NOMO-1 treated with DMSO at 0.1 percent for 48 hours (cell line): ENCODE data around the gene AKR1C1.
"Not testable (repeated sequence)": the region's sequence is repeated elsewhere in the genome, so short reads cannot be mapped to it uniquely, and the experiment has no call there.

Experiments used
- DNase-seq: peaks from one replicate; lab custom pipeline; 2025; ENCODE audit not compliant: unreplicated experiment; lab: John Stamatoyannopoulos, UW

AKR1C1 gene

GRCh38 chr10:4962876-4963814, at the start of gene AKR1C1:
AKR1C1 (plus strand) TSS chr10:4963415; CDS start chr10:4963445, 30 bp downstream.
- DNase-seq = peak; percentile 14

GRCh38 chr10:4914213-4914850, 48.9 kb upstream of the AKR1C1 start:
- DNase-seq = no peak

DNA sequence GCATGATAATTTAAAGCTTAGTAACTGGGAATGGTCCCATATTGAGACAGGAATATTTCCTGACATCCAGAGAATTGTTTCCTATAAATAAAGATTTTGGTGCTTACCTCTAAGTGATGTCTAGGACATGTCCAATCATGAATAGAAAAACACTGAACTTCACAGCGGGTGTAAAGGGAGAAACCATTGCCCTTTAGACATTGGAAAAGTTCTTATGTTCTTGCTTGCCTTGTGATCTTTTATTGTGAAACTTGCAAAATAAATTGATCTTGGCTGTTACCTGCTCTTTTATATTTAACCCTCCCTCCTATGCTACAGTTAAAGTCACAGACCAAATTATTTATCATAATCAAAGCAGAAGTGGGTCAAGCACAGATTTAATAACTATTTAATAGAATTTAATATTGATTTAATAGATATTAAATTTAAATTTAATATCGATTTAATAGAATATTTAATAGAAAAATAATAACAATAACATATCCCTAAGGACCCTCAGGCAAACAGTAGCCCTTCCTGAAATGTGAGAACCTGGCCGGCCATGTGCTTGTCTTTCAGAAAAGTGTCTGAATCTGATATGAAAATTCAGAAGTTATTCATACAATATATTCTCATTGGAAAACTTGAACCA, 47.0 kb upstream of the AKR1C1 start:
- no peak for DNase-seq

GRCh38 chr10:4918236-4918635, 45.0 kb upstream of the AKR1C1 start:
- no peak for DNase-seq

- DNase-seq = not testable (repeated sequence)
Observed at GRCh38 chr10:4924482-4924881, 38.7 kb upstream of the AKR1C1 start.

DNA sequence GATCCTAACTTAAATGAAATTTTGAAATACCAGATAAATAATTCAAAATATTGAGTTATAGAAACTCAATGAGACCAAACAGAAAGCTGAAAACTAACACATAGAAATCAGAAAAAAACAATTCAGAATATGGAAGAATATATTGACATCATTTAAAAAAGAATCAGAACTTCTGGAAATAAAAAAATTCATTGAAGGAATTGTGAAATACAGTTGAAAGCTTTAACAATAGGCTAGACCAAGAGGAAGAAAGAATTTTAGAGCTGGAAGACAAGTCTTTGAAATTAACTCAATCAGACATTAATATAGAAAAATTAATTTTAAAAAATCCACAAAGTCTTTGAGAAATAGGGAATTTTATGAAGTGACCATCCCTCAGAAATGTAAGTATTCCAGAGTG, 36.8 kb upstream of the AKR1C1 start:
- DNase-seq = no peak

- no peak for DNase-seq
Observed at GRCh38 chr10:4931587-4931986, 31.6 kb upstream of the AKR1C1 start.

DNA sequence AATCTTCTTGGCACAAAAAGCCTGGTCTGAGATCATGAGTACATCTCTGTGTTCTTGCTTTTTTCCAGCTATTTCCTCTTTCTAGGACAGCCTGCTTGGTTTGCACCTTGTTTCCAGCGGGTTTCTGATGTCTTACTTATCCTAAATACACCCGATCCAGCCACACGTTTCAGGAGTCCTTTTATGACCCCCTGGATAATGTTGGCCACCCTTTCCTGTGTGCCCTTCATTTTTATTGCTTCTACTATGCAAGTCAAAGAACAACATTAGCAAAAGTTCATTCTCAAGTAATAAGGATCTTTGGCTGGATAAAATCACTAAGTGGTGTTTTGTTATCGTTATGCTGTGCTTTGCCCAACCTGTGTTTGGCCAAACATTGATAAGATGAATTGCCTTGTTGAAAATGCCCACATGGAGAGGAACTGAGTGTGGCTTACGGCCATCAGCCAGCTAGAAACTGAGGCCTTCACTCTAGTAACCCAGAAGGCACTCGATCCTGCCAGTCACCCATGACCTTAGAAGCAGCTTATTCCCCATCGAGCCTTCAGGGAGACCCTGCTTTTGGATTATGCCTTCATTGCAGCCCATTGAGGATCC, 28.7 kb upstream of the AKR1C1 start:
- DNase-seq = no peak

GRCh38 chr10:4937346-4937745, 25.9 kb upstream of the AKR1C1 start:
- DNase-seq = no peak

DNA sequence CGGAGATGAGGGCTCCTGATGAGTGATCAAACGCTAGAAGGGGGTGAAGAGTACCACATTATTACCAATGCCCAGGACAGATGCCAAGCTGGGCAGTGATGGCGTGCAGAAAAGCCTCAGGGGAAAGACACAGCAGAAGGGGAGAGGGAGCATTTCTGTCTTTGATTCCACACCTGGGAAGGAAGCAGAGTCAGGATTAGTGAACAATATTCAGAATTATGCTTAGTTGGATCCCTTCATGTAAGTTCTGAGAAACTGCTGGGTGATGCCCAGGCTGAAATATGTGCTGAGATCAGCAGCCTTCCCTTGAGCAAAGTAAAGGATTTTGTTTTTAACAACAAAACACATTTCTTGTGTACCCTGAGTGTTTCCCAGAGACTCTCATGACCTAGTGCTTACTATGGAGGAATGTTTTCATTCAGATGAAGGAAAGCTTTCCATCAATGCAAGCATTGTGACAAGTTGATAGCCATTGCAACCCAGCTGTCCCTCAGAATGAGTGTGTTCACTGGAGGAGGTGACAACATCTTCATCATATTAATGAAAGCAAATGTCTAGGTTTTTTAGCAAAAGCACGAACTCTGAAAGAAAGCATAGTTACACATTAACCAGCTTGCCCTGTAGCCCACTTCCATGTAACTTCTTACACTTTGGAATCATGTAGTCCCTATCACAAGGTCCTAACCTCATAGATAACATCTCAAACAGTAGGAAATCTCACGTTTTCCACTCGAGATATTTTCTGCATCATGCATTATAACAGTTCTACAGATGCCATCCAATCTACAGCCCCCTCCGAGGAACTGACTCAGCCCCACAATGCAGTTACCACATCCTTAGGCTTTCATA, 23.8 kb upstream of the AKR1C1 start:
- no peak for DNase-seq

DNA sequence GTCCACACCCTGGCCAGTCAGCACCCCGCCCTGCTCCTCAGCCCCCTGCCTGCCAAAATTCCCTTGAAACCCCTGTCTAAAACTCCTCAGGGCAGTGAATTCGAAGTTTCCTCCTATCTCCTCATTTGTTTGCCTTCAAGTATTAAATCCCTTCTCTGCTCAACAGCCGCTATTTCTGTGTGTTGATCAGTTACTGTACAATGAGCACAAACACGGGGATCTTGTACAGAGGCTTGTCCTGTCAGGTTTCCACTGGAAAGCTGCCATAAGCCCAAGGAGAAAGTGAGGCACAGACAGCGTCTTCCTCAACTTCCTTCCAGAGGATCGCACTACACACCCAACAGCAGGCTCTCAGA, 23.2 kb upstream of the AKR1C1 start:
- not testable (repeated sequence) for DNase-seq

- not testable (repeated sequence) for DNase-seq
Observed at GRCh38 chr10:4940909-4941308, 22.3 kb upstream of the AKR1C1 start.

DNA sequence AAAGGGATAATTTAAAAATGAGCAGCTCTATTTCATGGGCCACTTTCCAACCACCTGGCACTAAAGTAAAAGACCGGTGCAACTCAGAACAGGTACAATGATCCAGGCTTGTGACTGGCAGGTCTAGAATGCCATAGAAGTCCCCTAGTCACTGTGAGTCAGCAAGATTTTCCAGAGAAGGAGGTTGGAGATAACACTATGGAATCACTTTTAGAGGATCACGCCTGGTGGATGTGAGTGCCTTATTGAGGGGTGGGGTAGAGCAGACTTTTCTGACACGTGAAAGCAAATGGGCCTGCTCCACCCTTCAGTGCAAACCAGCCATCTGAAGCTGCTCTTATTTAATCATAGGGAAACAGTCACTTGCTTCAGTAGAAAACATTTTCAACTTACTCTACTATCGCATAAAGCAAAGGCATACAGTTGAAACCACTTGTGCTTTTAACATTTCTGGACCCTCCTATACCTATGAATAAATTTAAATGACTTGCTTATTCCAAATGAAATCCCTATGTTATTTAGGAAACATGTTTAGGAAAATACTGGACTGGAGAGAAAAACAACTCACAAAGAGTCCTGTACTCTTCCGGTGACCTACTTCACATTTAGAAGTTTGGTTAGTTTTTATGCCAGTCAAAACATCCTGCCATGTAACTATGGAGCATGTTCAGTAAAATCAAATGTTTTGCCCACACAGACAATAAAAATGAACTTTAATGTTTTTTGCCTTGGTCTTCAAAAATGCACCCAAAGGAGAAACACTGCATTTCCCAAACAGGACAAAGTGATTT, 21.5 kb upstream of the AKR1C1 start:
- no peak for DNase-seq

GRCh38 chr10:4942931-4943330, 20.3 kb upstream of the AKR1C1 start:
- DNase-seq = not testable (repeated sequence)

- DNase-seq = not testable (repeated sequence)
Observed at GRCh38 chr10:4943416-4943815, 19.8 kb upstream of the AKR1C1 start.

- DNase-seq = no peak
Observed at GRCh38 chr10:4943821-4944220, 19.4 kb upstream of the AKR1C1 start.

- DNase-seq = no peak
Observed at GRCh38 chr10:4944841-4945240, 18.4 kb upstream of the AKR1C1 start.

GRCh38 chr10:4945766-4946717, 17.2 kb upstream of the AKR1C1 start:
- no peak for DNase-seq
